SKM-1 (cell line): Measurements from ENCODE around the gene CARS1.
A peak's percentile ranks its signal among the peaks of the same experiment; 100 is the strongest.

Experiments used
- DNase-seq: peaks from one replicate; lab custom pipeline; 2025; ENCODE audit not compliant: unreplicated experiment; lab: John Stamatoyannopoulos, UW

Gene CARS1

GRCh38 chr11:3057069-3057963 is at the start of gene CARS1:
Gene CARS1 (minus strand): TSS chr11:3057423. CDS start chr11:3057367, 56 bp downstream.
- peak; percentile 84 for DNase-seq

GRCh38 chr11:3105791-3106735 is 48.8 kb upstream of the CARS1 start:
- DNase-seq, result no peak

- DNase-seq, result no peak
Measured at GRCh38 chr11:3104961-3105790, 48.0 kb upstream of the CARS1 start.

GRCh38 chr11:3104051-3104714 is 47.0 kb upstream of the CARS1 start:
- DNase-seq, result no peak

- no peak for DNase-seq
Measured at GRCh38 chr11:3103076-3103475, 45.9 kb upstream of the CARS1 start.

GRCh38 chr11:3102641-3102921 is 45.4 kb upstream of the CARS1 start:
- DNase-seq, result no peak

GRCh38 chr11:3101921-3102640 is 44.9 kb upstream of the CARS1 start:
- DNase-seq, result no peak

- DNase-seq, result no peak
Measured at GRCh38 chr11:3099178-3099577, 42.0 kb upstream of the CARS1 start.

- no peak for DNase-seq
Measured at GRCh38 chr11:3096909-3097530, 39.8 kb upstream of the CARS1 start.

GRCh38 chr11:3095712-3096361 is 38.6 kb upstream of the CARS1 start:
- DNase-seq, result no peak

- no peak for DNase-seq
Measured at GRCh38 chr11:3094223-3094824, 37.1 kb upstream of the CARS1 start.

- no peak for DNase-seq
Measured at GRCh38 chr11:3093281-3094191, 36.3 kb upstream of the CARS1 start.

- no peak for DNase-seq
Measured at GRCh38 chr11:3092603-3093141, 35.4 kb upstream of the CARS1 start.

- peak; percentile 28 for DNase-seq
Measured at GRCh38 chr11:3091846-3092602, 34.8 kb upstream of the CARS1 start.

- DNase-seq, result no peak
Measured at GRCh38 chr11:3091081-3091845, 34.0 kb upstream of the CARS1 start.
